Transverse colon (tissue), 3 donors: ENCODE measurements around the gene CCL21.

ENCODE experiments used
- EP300 ChIP-seq: sonication (generic); formaldehyde crosslinking; IDR thresholded peaks from one replicate; pipeline ENCODE4 v1.6.1; 2017; ENCODE audit warnings: antibody characterized with exemption, low read depth
- POLR2AphosphoS5 ChIP-seq, 3 donors: sonication (generic); formaldehyde crosslinking; IDR thresholded peaks; one replicate each; pipeline ENCODE4 v1.6.1; 2016; ENCODE audit warnings: antibody characterized with exemption in 3 of 3

DNA sequence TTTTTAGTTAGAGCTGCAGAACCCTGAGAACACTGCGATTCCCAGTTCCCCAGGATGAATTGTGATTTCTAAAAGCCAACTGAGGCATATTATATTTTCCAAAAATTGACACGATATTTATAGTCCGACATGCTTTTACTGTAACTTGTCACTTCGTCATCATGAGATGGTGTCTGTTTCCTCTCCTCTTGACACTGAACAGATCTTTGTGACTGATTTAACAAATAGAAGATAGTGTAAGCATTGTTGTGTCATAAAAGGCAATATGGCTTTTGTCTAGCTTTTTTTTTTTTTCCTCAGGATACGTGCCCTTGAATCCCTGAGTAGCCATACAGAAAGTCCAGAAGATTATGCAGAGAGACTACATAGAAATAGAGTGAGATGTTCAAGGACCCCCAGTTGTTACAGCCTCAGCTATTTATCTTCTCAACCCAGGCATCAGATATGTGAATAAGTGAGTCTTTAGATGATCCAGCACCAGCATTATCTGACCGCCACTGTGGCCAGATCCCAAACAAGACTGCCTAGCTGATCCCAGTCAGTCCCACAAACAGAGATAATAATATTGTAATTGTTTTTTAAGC lies 27.8 kb upstream of the CCL21 start:
- TF ChIP-seq POLR2AphosphoS5 (IDR thresholded peaks at IDR 0.05): peak in 1 of 3 donors; percentile 84
- no peak for TF ChIP-seq EP300
